GM18951 (cell line): Measurements from ENCODE around the gene KRT78.

ENCODE experiments used
- POLR2A ChIP-seq: IDR thresholded peaks from 4 replicates; pipeline ENCODE4 v1.6.1; 2011; ENCODE audit warnings: mild to moderate bottlenecking; ENCODE audit not compliant: insufficient read length, insufficient read depth; ENCODE audit errors: extremely low read depth
- in situ Hi-C: fragments of 300-500 bp; cut with MboI; formaldehyde crosslinking; loops from one replicate; pipeline ENCODE4 v1.12.0; 2022; ENCODE audit warnings: low sequenced_read_pairs, mixed read lengths, inconsistent platforms; ENCODE audit not compliant: unreplicated experiment

Gene KRT78

DNA sequence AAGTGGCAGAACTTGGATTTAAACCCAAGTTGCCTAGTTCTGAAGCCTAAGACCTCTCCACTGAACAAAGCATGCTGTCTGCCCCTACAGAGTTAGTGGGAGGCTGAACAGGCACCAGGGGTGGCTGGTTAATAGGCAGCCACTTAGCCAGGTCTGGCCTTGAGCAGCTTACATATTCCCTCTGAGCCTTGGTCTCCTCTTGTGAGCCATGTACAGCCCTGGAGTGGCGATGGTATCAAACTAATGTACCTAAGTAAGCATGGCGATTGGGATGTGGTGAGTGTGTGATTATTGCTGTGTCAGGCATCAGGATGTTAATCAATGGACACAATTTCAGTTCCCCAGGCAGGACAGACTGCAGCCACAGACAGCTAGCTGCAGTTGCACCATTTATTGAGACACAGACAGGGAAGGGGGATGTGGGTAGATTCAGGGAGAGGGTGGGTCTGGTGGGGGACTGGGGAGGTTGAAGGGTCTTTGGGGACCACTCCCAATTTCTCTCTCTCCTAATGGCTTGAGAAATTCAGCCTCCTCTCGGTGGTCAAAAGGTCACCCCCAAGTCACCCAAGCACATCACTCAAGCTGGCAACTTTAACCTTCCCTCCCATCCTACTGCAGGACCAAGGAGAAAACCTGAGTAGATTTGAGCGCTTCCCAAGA, 27.6 kb downstream of the KRT78 start:
- no peak for TF ChIP-seq POLR2A
- in situ Hi-C loops: no loop called here

DNA sequence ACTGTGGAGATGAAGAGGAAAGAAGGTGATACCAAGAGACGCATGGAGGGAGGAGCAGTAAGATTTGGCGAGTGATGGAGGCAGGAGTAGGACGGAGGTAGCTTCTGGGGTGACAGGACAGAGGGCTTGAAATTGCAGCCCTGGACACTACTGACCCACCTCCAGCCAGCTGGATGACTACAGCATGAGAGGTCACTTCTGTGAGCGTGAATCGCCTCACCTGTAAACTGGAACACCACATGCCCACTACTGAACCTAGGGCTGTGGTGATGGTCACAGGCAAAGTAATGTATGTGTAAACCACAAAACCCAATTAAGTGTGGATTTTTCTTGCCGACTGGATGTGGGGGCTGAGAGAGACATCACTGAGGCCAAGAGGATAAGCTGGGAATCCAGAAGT, 28.3 kb downstream of the KRT78 start:
- in situ Hi-C loops: no loop called here
- TF ChIP-seq POLR2A: no peak

GRCh38 chr12:52819731-52820510, 28.9 kb downstream of the KRT78 start:
- TF ChIP-seq POLR2A: no peak
- in situ Hi-C loops: no loop called here

- no peak for TF ChIP-seq POLR2A
- in situ Hi-C loops: no loop called here
These were observed 29.8 kb downstream of the KRT78 start for GRCh38 chr12:52818887-52819420.

- no peak for TF ChIP-seq POLR2A
- in situ Hi-C loops: no loop called here
These were observed 30.4 kb downstream of the KRT78 start for GRCh38 chr12:52818388-52818787.

DNA sequence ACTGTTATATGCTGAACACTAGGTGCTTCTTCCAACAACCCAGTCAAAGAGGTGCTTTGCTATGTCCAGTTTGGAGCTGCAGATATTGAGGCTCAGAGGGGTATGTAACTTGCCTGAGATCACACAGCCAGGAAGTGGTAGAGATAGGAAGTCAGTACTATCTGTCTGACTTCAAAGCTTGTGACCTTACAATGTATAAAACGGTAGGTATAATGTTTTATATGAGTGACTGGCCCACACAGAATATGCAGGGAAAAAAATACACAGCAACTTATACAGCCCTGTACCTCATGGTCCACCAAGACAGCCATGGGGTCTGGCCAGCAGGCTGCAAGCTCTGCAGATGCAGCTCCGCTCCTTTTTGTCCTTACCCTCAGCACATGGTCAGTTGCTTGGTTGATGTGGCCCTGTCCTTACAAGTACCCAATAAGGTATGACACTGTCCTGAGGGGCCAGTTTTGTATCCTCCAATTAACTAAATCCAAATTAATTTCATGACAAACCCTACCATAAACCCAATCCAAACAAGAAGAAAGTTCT, 31.0 kb downstream of the KRT78 start:
- no peak for TF ChIP-seq POLR2A
- in situ Hi-C loops: no loop called here

DNA sequence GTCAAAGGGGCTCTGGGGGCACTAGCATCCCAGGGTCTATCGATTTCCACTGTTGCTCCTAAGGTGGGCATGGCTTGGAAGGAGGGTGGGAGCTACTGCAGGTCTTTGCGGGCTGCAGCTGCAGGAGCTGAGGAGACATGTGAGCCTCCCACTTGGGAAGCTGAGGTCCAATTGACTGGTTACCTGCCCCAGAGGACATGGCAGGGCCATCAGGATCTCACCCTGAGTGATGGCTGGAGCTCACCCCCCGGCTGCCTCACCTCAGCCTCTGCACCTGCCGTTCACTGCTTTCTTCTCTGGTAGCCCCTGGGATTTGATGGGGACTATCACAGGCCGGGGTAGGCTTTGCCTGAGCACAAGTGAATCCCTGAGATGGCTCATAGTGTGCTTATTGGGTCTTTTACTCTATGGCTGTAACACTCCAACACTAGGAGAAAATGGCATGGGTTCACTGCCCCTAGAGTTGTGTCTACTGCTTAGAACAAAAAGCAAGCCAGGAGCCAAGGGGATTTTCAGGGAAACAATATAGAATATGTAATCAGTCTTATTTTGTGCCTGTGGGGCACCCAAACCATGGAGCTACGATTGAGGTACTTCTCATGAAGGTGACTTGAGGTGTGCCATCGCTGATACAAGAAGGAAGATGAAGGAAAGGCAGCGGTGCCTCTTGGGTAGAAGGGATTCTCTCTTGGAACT, 31.6 kb downstream of the KRT78 start:
- in situ Hi-C loops: no loop called here
- TF ChIP-seq POLR2A: no peak

DNA sequence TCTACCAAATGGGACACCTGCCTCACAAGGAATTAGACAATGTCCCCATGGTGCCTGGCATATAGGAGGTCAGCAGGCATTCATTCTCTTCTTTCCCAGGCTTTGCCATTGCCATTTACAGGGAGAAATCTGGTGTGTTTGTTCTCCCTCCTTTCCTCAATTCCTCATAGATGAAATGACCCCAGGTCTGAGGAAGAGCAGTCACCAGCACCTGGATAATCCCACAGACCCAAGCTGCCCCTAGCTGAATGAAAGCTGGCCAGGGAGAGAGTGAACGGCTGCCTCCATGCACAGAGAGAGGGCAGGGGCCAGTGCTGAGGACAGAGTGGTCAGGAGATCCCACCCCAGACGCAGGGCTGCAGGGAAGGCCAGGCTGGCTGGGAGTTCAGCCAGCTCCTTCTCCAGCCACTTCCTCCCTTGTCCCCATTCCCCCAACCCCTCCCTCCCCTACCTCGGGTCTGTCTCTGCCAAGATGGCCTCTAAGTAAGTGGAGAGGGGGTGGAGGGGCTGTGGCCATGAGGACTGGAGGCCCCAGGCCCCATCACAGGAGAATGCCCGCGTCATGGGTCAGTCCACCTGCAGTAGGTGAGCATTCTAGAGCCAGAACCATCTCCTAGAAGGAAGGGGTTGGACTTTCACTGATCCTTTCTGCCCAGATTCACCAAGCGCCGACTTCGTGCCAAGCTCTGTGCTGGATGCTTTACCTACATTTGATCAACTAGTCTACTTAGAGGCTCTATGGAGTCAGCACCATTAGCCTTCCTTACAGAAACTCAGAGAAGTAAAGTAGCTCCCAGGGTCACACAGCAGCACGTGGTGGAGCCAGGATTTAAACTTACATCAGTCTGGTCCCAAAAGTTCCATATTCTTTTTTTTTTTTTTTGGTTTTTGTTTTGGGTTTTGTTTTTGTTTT, 32.9 kb downstream of the KRT78 start:
- in situ Hi-C loops: no loop called here
- no peak for TF ChIP-seq POLR2A

DNA sequence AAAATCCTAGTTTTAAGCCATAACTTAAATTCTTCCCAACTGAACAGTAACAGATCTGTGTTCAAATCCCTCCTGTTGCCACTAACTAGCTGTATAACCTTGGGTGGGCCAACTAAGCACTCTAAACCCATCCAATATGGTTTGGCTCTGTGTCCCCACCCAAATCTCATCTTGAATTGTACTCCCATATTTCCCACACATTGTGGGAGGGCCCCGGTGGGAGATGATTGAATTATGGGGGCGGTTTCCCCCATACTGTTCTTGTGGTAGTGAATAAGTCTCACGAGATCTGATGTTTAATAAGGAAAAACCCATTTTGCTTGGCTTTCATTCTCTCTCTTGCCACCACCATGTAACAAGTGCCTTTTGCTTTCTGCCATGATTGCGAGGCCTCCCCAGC, 33.6 kb downstream of the KRT78 start:
- TF ChIP-seq POLR2A: no peak

GRCh38 chr12:52814710-52815155, 34.1 kb downstream of the KRT78 start:
- TF ChIP-seq POLR2A: no peak
- in situ Hi-C loops: no loop called here

More for the DNA sequence above, 33.6 kb downstream of the KRT78 start:
- in situ Hi-C loops: no loop called here

GRCh38 chr12:52813885-52814709, 34.7 kb downstream of the KRT78 start, which contains the start of gene KRT4:
KRT4 (minus strand) TSS chr12:52814116; CDS start chr12:52814058, 58 bp downstream.
- no peak for TF ChIP-seq POLR2A
- in situ Hi-C loops: no loop called here
